ENCODE measurements around the gene FBXL7.

DNA sequence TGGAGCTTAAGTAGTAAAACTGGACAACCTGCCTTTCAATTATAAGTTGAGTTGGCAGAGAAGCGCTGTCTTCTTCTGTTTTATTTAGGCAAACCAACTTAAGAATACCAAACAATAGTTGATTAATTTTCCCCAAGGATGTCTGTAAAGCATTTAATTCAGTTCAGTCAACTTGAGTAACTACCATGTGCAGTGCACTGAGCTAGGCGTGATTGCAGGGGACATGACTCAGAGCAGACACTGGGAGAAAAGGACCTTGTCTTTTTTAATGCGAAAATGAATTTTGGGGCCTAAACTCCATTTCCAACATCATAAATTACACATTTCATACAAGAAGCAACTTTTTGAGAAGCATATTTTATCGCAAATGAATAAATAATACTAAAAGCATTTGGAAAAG is 66.3 kb downstream of the FBXL7 start:
- TF ChIP-seq, protein P1, sequence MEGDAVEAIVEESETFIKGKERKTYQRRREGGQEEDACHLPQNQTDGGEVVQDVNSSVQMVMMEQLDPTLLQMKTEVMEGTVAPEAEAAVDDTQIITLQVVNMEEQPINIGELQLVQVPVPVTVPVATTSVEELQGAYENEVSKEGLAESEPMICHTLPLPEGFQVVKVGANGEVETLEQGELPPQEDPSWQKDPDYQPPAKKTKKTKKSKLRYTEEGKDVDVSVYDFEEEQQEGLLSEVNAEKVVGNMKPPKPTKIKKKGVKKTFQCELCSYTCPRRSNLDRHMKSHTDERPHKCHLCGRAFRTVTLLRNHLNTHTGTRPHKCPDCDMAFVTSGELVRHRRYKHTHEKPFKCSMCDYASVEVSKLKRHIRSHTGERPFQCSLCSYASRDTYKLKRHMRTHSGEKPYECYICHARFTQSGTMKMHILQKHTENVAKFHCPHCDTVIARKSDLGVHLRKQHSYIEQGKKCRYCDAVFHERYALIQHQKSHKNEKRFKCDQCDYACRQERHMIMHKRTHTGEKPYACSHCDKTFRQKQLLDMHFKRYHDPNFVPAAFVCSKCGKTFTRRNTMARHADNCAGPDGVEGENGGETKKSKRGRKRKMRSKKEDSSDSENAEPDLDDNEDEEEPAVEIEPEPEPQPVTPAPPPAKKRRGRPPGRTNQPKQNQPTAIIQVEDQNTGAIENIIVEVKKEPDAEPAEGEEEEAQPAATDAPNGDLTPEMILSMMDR (IDR thresholded peaks at IDR 0.05; ENCODE audit: insufficient read depth, low read length, poor library complexity, severe bottlenecking): no peak
- TF ChIP-seq EZH2phosphoT487 (conservative IDR thresholded peaks at IDR 0.05; ENCODE audit: low read length): no peak
